GM18498 (cell line): ENCODE data around the gene ZC3H12C.
"Not testable (repeated sequence)": the region's sequence is repeated elsewhere in the genome, so short reads cannot be mapped to it uniquely, and the experiment has no call there.

ENCODE experiments used
- ATAC-seq: cut with Tn5 transposase; IDR thresholded peaks from one replicate; pipeline ENCODE4 v1.9.1; 2021; ENCODE audit warnings: mild to moderate bottlenecking, moderate library complexity; ENCODE audit not compliant: unreplicated experiment

ZC3H12C gene

GRCh38 chr11:110208678-110209312 lies 115.6 kb downstream of the ZC3H12C start:
- not testable (repeated sequence) for ATAC-seq

- not testable (repeated sequence) for ATAC-seq
Measured at GRCh38 chr11:110209313-110209694, 116.1 kb downstream of the ZC3H12C start.

- no peak for ATAC-seq
Measured at GRCh38 chr11:110217223-110217877, 124.2 kb downstream of the ZC3H12C start.

- no peak for ATAC-seq
Measured at GRCh38 chr11:110217936-110218335, 124.7 kb downstream of the ZC3H12C start.

- ATAC-seq: no peak
Measured at GRCh38 chr11:110219006-110219785, 126.0 kb downstream of the ZC3H12C start.
